WTC11 (cell line): Measurements from ENCODE around the gene ARHGEF33. TPM values are rescaled to one million over a fixed set of nuclear protein-coding genes. Genes with fewer than 3 reads are reported as not detected.

Experiments
- ATAC-seq: fragments of 200-7000 bp; cut with Tn5 transposase; 2 replicates; pipeline ENCODE4 v1.10.0; 2021; ENCODE audit warnings: mild to moderate bottlenecking, moderate library complexity
- CTCF ChIA-PET: fragments of 300-600 bp; sonication (Branson Sonifier 250); formaldehyde crosslinking; loops from one replicate; lab custom pipeline; 2021; ENCODE audit warnings: antibody characterized with exemption; lab: Charles Lee
- POLR2A ChIA-PET: fragments of 350-600 bp; sonication (Branson Sonifier 250); formaldehyde crosslinking; loops from one replicate; lab custom pipeline; 2021; ENCODE audit warnings: antibody characterized with exemption; lab: Charles Lee
- DNase-seq: peaks from one replicate; pipeline ENCODE4 v3.0.0; 2021; ENCODE audit warnings: low spot score
- H3K27ac Mint-ChIP-seq: 2 replicates; pipeline ENCODE4 v1.8.0; 2021; ENCODE audit warnings: mixed read lengths
- H3K27me3 Mint-ChIP-seq: 2 replicates; pipeline ENCODE4 v1.8.0; 2021; ENCODE audit warnings: low read depth, mild to moderate bottlenecking, moderate library complexity, mixed read lengths
- H3K36me3 Mint-ChIP-seq: 2 replicates; pipeline ENCODE4 v1.8.0; 2021; ENCODE audit warnings: mixed read lengths
- H3K4me1 Mint-ChIP-seq: 2 replicates; pipeline ENCODE4 v1.8.0; 2022; ENCODE audit warnings: mixed read lengths
- H3K4me3 Mint-ChIP-seq: 2 replicates; pipeline ENCODE4 v1.8.0; 2021; ENCODE audit warnings: mild to moderate bottlenecking, moderate library complexity, mixed read lengths
- H3K9me3 Mint-ChIP-seq: 2 replicates; pipeline ENCODE4 v1.8.0; 2021; ENCODE audit warnings: mixed read lengths
- ARID4B ChIP-seq: sonication (generic); formaldehyde crosslinking; IDR thresholded peaks from 2 replicates; pipeline ENCODE4 v1.8.0; 2023; ENCODE audit warnings: missing genetic modification reagents, mild to moderate bottlenecking, borderline replicate concordance
- CBFB ChIP-seq: sonication (generic); formaldehyde crosslinking; IDR thresholded peaks from 2 replicates; pipeline ENCODE4 v1.8.1; 2022; ENCODE audit warnings: mild to moderate bottlenecking, low read depth, missing genetic modification reagents
- E2F5 ChIP-seq: sonication (generic); formaldehyde crosslinking; IDR thresholded peaks from 2 replicates; pipeline ENCODE4 v1.8.1; 2022; ENCODE audit warnings: mild to moderate bottlenecking, moderate library complexity, missing genetic modification reagents
- MXD4 ChIP-seq: fragments of 250-450 bp; sonication (Bioruptor Pico); IDR thresholded peaks from 2 replicates; pipeline ENCODE4 v1.8.0; 2021; ENCODE audit warnings: mild to moderate bottlenecking, moderate library complexity, borderline replicate concordance
- MYBL2 ChIP-seq: sonication (generic); formaldehyde crosslinking; IDR thresholded peaks from 2 replicates; pipeline ENCODE4 v1.8.1; 2023; ENCODE audit warnings: mild to moderate bottlenecking, moderate library complexity, missing genetic modification reagents
- NR3C1 ChIP-seq: sonication (generic); formaldehyde crosslinking; conservative IDR thresholded peaks from 2 replicates; pipeline ENCODE4 v1.8.1; 2023; ENCODE audit warnings: low read depth, mild to moderate bottlenecking, missing genetic modification reagents
- SMAD3 ChIP-seq: sonication (generic); formaldehyde crosslinking; IDR thresholded peaks from 2 replicates; pipeline ENCODE4 v1.8.0; 2022; ENCODE audit warnings: missing genetic modification reagents, mild to moderate bottlenecking, borderline replicate concordance
- STAT6 ChIP-seq: sonication (generic); formaldehyde crosslinking; conservative IDR thresholded peaks from 2 replicates; pipeline ENCODE4 v1.8.1; 2023; ENCODE audit warnings: mild to moderate bottlenecking, low read depth, missing genetic modification reagents, moderate library complexity
- TEAD1 ChIP-seq: sonication (generic); formaldehyde crosslinking; IDR thresholded peaks from 2 replicates; pipeline ENCODE4 v1.8.0; 2022; ENCODE audit warnings: mild to moderate bottlenecking, missing genetic modification reagents
- TEAD4 ChIP-seq: sonication (generic); formaldehyde crosslinking; IDR thresholded peaks from 2 replicates; pipeline ENCODE4 v1.8.0; 2022; ENCODE audit warnings: mild to moderate bottlenecking, missing genetic modification reagents
- TP53 ChIP-seq: sonication (generic); formaldehyde crosslinking; IDR thresholded peaks from 2 replicates; pipeline ENCODE4 v1.8.1; 2023; ENCODE audit warnings: mild to moderate bottlenecking, missing genetic modification reagents
- ZNF138 ChIP-seq: sonication (generic); formaldehyde crosslinking; conservative IDR thresholded peaks from 2 replicates; pipeline ENCODE4 v1.8.1; 2022; ENCODE audit warnings: mild to moderate bottlenecking, moderate library complexity, missing genetic modification reagents
- ZNF317 ChIP-seq: sonication (generic); formaldehyde crosslinking; IDR thresholded peaks from 2 replicates; pipeline ENCODE4 v1.8.1; 2023; ENCODE audit warnings: low read depth, mild to moderate bottlenecking, moderate library complexity, missing genetic modification reagents, borderline replicate concordance
- total RNA-seq: library from RNA; stranded (reverse); gene quantifications from 3 replicates; pipeline ENCODE4 v1.2.3, GENCODE V29; 2021
- TF ChIP-seq, protein P1 (sequence below): sonication (generic); formaldehyde crosslinking; conservative IDR thresholded peaks from 2 replicates; pipeline ENCODE4 v1.8.1; 2022; ENCODE audit warnings: mild to moderate bottlenecking, missing genetic modification reagents
- TF ChIP-seq, protein P2 (sequence below): sonication (generic); formaldehyde crosslinking; IDR thresholded peaks from 2 replicates; pipeline ENCODE4 v1.8.1; 2023; ENCODE audit warnings: mild to moderate bottlenecking, missing genetic modification reagents, moderate library complexity
- TF ChIP-seq, protein P3 (sequence below): sonication (generic); formaldehyde crosslinking; IDR thresholded peaks from 2 replicates; pipeline ENCODE4 v1.8.1; 2023; ENCODE audit warnings: mild to moderate bottlenecking, moderate library complexity, missing genetic modification reagents

ARHGEF33 gene
- total RNA-seq, 1 experiment from 2014 or later, result 0.42 TPM

DNA sequence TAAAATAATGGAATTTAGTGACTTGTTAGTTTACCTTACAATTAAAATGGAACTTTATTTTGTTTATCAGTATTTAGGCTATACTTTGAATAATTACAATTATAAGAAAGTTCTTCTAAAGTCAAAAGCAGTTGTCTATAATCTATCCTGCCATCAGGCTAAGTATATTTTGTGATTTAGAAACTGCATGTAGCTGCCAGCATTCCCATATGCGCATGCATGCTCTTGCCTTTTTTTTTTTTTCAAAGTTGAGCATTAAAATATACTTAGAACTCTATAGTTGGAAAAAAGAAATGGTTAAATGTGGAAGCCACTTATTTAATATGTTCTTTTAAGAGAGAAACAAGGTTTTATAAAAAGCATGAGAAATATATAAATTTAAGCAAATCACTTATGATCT lies 99.0 kb downstream of the ARHGEF33 start:
- peaks cover 6% of the 10 kb centered on the region; the same call in 1 of the 2 replicates for H3K4me1 Mint-ChIP-seq
- ATAC-seq (no peak), DNase-seq (no peak)
- ChIA-PET CTCF (interaction anchor here (3.4 kb wide), 1 partner anchor 41 kb away, joined by 10 read pairs; no protein-coding TSS in a partner anchor), POLR2A (no interaction called here)
- no peaks in the 10 kb centered on the region for H3K27me3 Mint-ChIP-seq
- TF ChIP-seq SMAD3 (no peak), STAT6 (no peak)
- H3K36me3 Mint-ChIP-seq, result peaks cover 21% of the 10 kb centered on the region
- H3K9me3 Mint-ChIP-seq, result no peaks in the 10 kb centered on the region
- no peak overlapping the region for H3K4me3 Mint-ChIP-seq
- no peak overlapping the region for H3K27ac Mint-ChIP-seq

DNA sequence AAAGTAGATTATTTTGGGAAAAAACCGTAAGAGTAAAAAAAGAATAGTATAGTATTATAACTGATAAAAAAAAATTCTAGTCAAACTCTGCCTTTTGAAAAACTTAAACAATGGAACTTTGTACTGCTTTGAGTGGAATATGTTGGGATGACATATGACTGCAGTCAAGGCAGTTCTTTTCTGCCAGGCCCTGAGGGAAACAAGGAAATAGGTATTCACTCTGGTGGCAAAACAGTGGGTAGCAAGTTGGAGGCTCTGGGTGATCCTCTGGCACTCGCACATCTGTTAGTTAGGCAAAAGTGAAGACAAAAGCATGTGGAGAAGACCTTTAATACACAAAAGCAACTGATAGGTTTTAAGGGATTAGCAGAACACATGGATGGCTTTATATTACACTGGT lies 102.2 kb downstream of the ARHGEF33 start:
- TF ChIP-seq CBFB (CRISPR knock-in tag) (no peak), TEAD4 (CRISPR knock-in tag) (no peak), TEAD1 (CRISPR knock-in tag) (no peak), MXD4 (no peak), ZNF138 (CRISPR knock-in tag) (no peak), ARID4B (CRISPR knock-in tag) (no peak), MYBL2 (CRISPR knock-in tag) (no peak), TP53 (CRISPR knock-in tag) (no peak), ZNF317 (CRISPR knock-in tag) (no peak), E2F5 (CRISPR knock-in tag) (no peak), NR3C1 (CRISPR knock-in tag) (no peak)
- TF ChIP-seq, protein P1, sequence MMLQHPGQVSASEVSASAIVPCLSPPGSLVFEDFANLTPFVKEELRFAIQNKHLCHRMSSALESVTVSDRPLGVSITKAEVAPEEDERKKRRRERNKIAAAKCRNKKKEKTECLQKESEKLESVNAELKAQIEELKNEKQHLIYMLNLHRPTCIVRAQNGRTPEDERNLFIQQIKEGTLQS (CRISPR knock-in tag), result no peak
- TF ChIP-seq, protein P2, sequence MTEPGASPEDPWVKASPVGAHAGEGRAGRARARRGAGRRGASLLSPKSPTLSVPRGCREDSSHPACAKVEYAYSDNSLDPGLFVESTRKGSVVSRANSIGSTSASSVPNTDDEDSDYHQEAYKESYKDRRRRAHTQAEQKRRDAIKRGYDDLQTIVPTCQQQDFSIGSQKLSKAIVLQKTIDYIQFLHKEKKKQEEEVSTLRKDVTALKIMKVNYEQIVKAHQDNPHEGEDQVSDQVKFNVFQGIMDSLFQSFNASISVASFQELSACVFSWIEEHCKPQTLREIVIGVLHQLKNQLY, result no peak
- TF ChIP-seq, protein P3, sequence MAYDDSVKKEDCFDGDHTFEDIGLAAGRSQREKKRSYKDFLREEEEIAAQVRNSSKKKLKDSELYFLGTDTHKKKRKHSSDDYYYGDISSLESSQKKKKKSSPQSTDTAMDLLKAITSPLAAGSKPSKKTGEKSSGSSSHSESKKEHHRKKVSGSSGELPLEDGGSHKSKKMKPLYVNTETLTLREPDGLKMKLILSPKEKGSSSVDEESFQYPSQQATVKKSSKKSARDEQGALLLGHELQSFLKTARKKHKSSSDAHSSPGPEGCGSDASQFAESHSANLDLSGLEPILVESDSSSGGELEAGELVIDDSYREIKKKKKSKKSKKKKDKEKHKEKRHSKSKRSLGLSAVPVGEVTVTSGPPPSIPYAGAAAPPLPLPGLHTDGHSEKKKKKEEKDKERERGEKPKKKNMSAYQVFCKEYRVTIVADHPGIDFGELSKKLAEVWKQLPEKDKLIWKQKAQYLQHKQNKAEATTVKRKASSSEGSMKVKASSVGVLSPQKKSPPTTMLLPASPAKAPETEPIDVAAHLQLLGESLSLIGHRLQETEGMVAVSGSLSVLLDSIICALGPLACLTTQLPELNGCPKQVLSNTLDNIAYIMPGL, result no peak
- TF ChIP-seq, all 79 proteins: peak for 0
- DNase-seq (no peak), ATAC-seq (no peak)
- no peaks in the 10 kb centered on the region for H3K27me3 Mint-ChIP-seq
- ChIA-PET CTCF (interaction anchor here (3.4 kb wide), 1 partner anchor 44 kb away, joined by 14 read pairs; no protein-coding TSS in a partner anchor), POLR2A (no interaction called here)
- no peak overlapping the region for H3K4me3 Mint-ChIP-seq
- H3K9me3 Mint-ChIP-seq, result no peaks in the 10 kb centered on the region
- peaks cover 25% of the 10 kb centered on the region for H3K36me3 Mint-ChIP-seq
- H3K4me1 Mint-ChIP-seq, result peaks cover 6% of the 10 kb centered on the region; the same call in 1 of the 2 replicates
- 0 out of 2 replicates have a peak overlapping the region, but pooled peaks have one; percentile 54 for H3K27ac Mint-ChIP-seq
